HepG2 (cell line): Measurements from ENCODE around the gene VGLL4.

ENCODE experiments used
- CTCF ChIP-seq: sonication (generic); formaldehyde crosslinking; IDR thresholded peaks from 2 replicates; pipeline ENCODE4 v1.5.0; 2020; ENCODE audit warnings: mild to moderate bottlenecking, missing genetic modification reagents, moderate library complexity
- FOSL1 ChIP-seq: sonication (generic); formaldehyde crosslinking; IDR thresholded peaks from 2 replicates; pipeline ENCODE4 v1.9.0; 2021; ENCODE audit warnings: missing genetic modification reagents, borderline replicate concordance
- NBN ChIP-seq: fragments of 450-650 bp; conservative IDR thresholded peaks from 2 replicates; pipeline ENCODE4 v1.6.1; 2017
- POLR2AphosphoS5 ChIP-seq: IDR thresholded peaks from 2 replicates; pipeline ENCODE4 v1.6.1; 2012; ENCODE audit warnings: low read depth, low read length
- RELA ChIP-seq: sonication (generic); formaldehyde crosslinking; IDR thresholded peaks from 2 replicates; pipeline ENCODE4 v1.4.0; 2020; ENCODE audit warnings: missing genetic modification reagents
- SNRNP70 ChIP-seq: fragments of 200-400 bp; formaldehyde crosslinking; IDR thresholded peaks from 2 replicates; pipeline ENCODE4 v1.6.1; 2017; ENCODE audit warnings: mild to moderate bottlenecking, low read depth, low read length, moderate library complexity
- SP1 ChIP-seq, 2 experiments: fragments of 450-650 bp in 1 of 2; sonication (generic) in 1 of 2; formaldehyde crosslinking in 1 of 2; IDR thresholded peaks; 2 replicates each; pipeline versions ENCODE4 v1.4.0 to v1.6.1; 2016 to 2020; ENCODE audit warnings: missing genetic modification reagents in 1 of 2
- ZFP1 ChIP-seq: IDR thresholded peaks from 2 replicates; pipeline ENCODE4 v1.6.1; 2016
- ZNF207 ChIP-seq: fragments of 450-650 bp; IDR thresholded peaks from 2 replicates; pipeline ENCODE4 v1.6.1; 2016; ENCODE audit warnings: antibody characterized with exemption, borderline replicate concordance
- ZNF350 ChIP-seq: sonication (generic); formaldehyde crosslinking; IDR thresholded peaks from 2 replicates; pipeline ENCODE4 v1.4.0; 2020; ENCODE audit warnings: mild to moderate bottlenecking, low read depth, missing genetic modification reagents, borderline replicate concordance
- ZNF790 ChIP-seq: sonication (generic); formaldehyde crosslinking; IDR thresholded peaks from 2 replicates; pipeline ENCODE4 v1.8.0; 2022; ENCODE audit warnings: missing genetic modification reagents, mild to moderate bottlenecking, borderline replicate concordance
- TF ChIP-seq, protein P1 (sequence below): IDR thresholded peaks from 2 replicates; pipeline ENCODE4 v1.6.1; 2016; ENCODE audit warnings: control low read depth
- TF ChIP-seq, protein P2 (sequence below): IDR thresholded peaks from 2 replicates; pipeline ENCODE4 v1.6.1; 2016; ENCODE audit warnings: missing compliant biosample characterization, missing genetic modification reagents, borderline replicate concordance

GRCh38 chr3:11583235-11583634 lies 60.5 kb downstream of the VGLL4 start:
- no peak for TF ChIP-seq SP1 (IDR thresholded peaks at IDR 0.05)
- no peak for TF ChIP-seq SP1 (CRISPR knock-in tag; IDR thresholded peaks at IDR 0.05)
- no peak for TF ChIP-seq SNRNP70
- TF ChIP-seq, protein P1, sequence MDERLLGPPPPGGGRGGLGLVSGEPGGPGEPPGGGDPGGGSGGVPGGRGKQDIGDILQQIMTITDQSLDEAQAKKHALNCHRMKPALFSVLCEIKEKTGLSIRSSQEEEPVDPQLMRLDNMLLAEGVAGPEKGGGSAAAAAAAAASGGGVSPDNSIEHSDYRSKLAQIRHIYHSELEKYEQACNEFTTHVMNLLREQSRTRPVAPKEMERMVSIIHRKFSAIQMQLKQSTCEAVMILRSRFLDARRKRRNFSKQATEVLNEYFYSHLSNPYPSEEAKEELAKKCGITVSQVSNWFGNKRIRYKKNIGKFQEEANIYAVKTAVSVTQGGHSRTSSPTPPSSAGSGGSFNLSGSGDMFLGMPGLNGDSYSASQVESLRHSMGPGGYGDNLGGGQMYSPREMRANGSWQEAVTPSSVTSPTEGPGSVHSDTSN = no peak
- TF ChIP-seq ZNF207 = no peak
- TF ChIP-seq RELA (CRISPR knock-in tag) = no peak
- TF ChIP-seq ZNF790 (CRISPR knock-in tag) = no peak
- TF ChIP-seq ZFP1 (CRISPR knock-in tag) = no peak
- no peak for TF ChIP-seq POLR2AphosphoS5
- no peak for TF ChIP-seq FOSL1
- no peak for TF ChIP-seq ZNF350 (CRISPR knock-in tag)
- TF ChIP-seq CTCF (CRISPR knock-in tag) = no peak
- TF ChIP-seq, protein P2, sequence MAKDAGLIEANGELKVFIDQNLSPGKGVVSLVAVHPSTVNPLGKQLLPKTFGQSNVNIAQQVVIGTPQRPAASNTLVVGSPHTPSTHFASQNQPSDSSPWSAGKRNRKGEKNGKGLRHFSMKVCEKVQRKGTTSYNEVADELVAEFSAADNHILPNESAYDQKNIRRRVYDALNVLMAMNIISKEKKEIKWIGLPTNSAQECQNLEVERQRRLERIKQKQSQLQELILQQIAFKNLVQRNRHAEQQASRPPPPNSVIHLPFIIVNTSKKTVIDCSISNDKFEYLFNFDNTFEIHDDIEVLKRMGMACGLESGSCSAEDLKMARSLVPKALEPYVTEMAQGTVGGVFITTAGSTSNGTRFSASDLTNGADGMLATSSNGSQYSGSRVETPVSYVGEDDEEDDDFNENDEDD (CRISPR knock-in tag) = no peak
- TF ChIP-seq NBN = no peak
